ENCODE measurements around the gene EFNA1. TPM values are rescaled to one million over a fixed set of nuclear protein-coding genes. Genes with fewer than 3 reads are reported as not detected.

Gene EFNA1
- total and polyA plus RNA-seq, 2 of the 8 experiments (the other 6 are each of a cell fraction or from before 2014, with no cell fraction given), result 4.9 to 14.6 TPM

- Histone ChIP-seq H2AFZ (ENCODE audit: low read length) (no peak overlapping the region), H3K4me3 (ENCODE audit: extremely low read depth in 1 of 4, insufficient read depth in 2 of 4, low read depth in 3 of 4, low read length in 4 of 4) (no peak overlapping the region), H4K91ac (replicated peaks; ENCODE audit: insufficient read length, low read length) (no peak overlapping the region), H4K8ac (ENCODE audit: extremely low read depth, insufficient read depth, low read length) (no peak overlapping the region), H3K56ac (replicated peaks; ENCODE audit: insufficient read length, low read depth, low read length) (no peak overlapping the region), H4K5ac (ENCODE audit: insufficient read length, low read depth, low read length) (no peak overlapping the region), H2AK5ac (ENCODE audit: low read depth, low read length) (no peak overlapping the region), H3K79me1 (ENCODE audit: low read depth, low read length) (no peaks in the 10 kb centered on the region), H2BK120ac (replicated peaks; ENCODE audit: low read depth, low read length) (no peak overlapping the region), H2BK20ac (ENCODE audit: low read length) (no peak overlapping the region), H2BK12ac (ENCODE audit: low read depth, low read length) (no peak overlapping the region), H3K4me1 (replicated peaks in 1 of 4; ENCODE audit: control insufficient read depth in 3 of 4, insufficient read depth in 4 of 4, low read length in 3 of 4) (peaks cover 4 to 20% (median 11%) of the 10 kb centered on the region in 4 experiments), H3K9me3 (ENCODE audit: insufficient read depth in 2 of 2, low read depth in 1 of 2, low read length in 1 of 2) (no peaks in the 10 kb centered on the region), H3K23me2 (ENCODE audit: low read depth, low read length) (no peaks in the 10 kb centered on the region; the same call in 1 of the 2 replicates), H3K4me2 (ENCODE audit: insufficient read depth in 1 of 2, low read depth in 2 of 2, low read length in 2 of 2) (no peak overlapping the region), H4K20me1 (replicated peaks in 1 of 2; ENCODE audit: control insufficient read depth in 1 of 2, insufficient read depth in 2 of 2, low read length in 2 of 2) (peaks cover 0 to 3% of the 10 kb centered on the region in 2 experiments), H2BK5ac (ENCODE audit: low read depth, low read length) (peak overlapping the region; percentile 60; the same call in 1 of the 2 replicates), H3K14ac (ENCODE audit: insufficient read length) (no peak overlapping the region), H3K4ac (replicated peaks; ENCODE audit: insufficient read length, low read depth, low read length) (no peak overlapping the region), H3K27ac (ENCODE audit: low read depth, low read length) (no peak overlapping the region), H3K36me3 (ENCODE audit: control insufficient read depth in 2 of 4, insufficient read depth in 4 of 4, low read length in 3 of 4) (peaks cover 0 to 22% (median 14%) of the 10 kb centered on the region in 4 experiments; a peak in 7 of 8 replicates), H3K27me3 (replicated peaks in 1 of 4; ENCODE audit: control insufficient read depth in 3 of 4, extremely low read depth in 1 of 4, insufficient read depth in 3 of 4, low read length in 3 of 4) (no peaks in the 10 kb centered on the region), H2BK15ac (ENCODE audit: low read length) (no peak overlapping the region), H3K23ac (ENCODE audit: insufficient read length) (no peak overlapping the region), H3K9ac (replicated peaks in 1 of 4; ENCODE audit: extremely low read depth in 1 of 4, low read depth in 3 of 4, low read length in 3 of 4) (no peak overlapping the region), H3K18ac (ENCODE audit: extremely low read depth, low read length) (no peak overlapping the region), H3K79me2 (ENCODE audit: control insufficient read depth in 1 of 2, insufficient read depth in 2 of 2, low read length in 2 of 2) (no peaks in the 10 kb centered on the region)
- ChIA-PET POLR2A (ENCODE audit: partially characterized antibody) (interaction anchor here (1.2 to 20.5 kb wide), 4 partner anchors 10 to 67 kb away, joined by 3 to 512 read pairs (median 30); partner anchors contain the start of genes KRTCAP2, MTX1, THBS3 and TRIM46), CTCF (ENCODE audit: partially characterized antibody) (interaction anchor here (0.9 to 6.1 kb wide), 6 partner anchors 9 to 123 kb away, joined by 3 to 38 read pairs (median 4); no protein-coding TSS in a partner anchor)
- no peak for DNase-seq (ENCODE audit: low read depth in 1 of 2, low spot score in 2 of 2)
- no peak for FAIRE-seq
- no peak for TF ChIP-seq EZH2 (IDR thresholded peaks at IDR 0.05; ENCODE audit: low read depth, low read length, severe bottlenecking)
- no peak for TF ChIP-seq PHF8 (conservative IDR thresholded peaks at IDR 0.05; ENCODE audit: low read depth, low read length)
- no peak for TF ChIP-seq JUN (IDR thresholded peaks at IDR 0.05; ENCODE audit: low read depth, low read length)
- TF ChIP-seq RXRA (IDR thresholded peaks at IDR 0.05; ENCODE audit: insufficient read depth, low read depth, low read length), result no peak
- no peak for TF ChIP-seq TEAD4 (IDR thresholded peaks at IDR 0.05; ENCODE audit: low read depth, low read length)
- no peak for TF ChIP-seq SP4 (IDR thresholded peaks at IDR 0.05; ENCODE audit: low read length)
- TF ChIP-seq SIX5 (IDR thresholded peaks at IDR 0.05; ENCODE audit: low read depth, low read length), result no peak
- TF ChIP-seq POLR2A (IDR thresholded peaks at IDR 0.05; ENCODE audit: control extremely low read depth in 1 of 2, low read depth in 2 of 2, low read length in 2 of 2), result no peak
- TF ChIP-seq FOSL1 (IDR thresholded peaks at IDR 0.05; ENCODE audit: insufficient read depth, low read depth, low read length), result no peak
- TF ChIP-seq CHD1 (IDR thresholded peaks at IDR 0.05; ENCODE audit: low read depth, low read length), result no peak
- no peak for TF ChIP-seq ASH2L (IDR thresholded peaks at IDR 0.05; ENCODE audit: low read length)
- WGBS, 2 experiments (ENCODE audit: extremely low coverage in 1 of 2, insufficient coverage in 1 of 2, insufficient read length in 1 of 2, insufficient replicate concordance in 2 of 2, low coverage in 1 of 2, low lambda C conversion rate in 2 of 2, missing lambda C conversion rate in 1 of 2), result 82% methylated on average over 4 of the region's 4 CpGs; no CpG with 5 or more reads in 1 of the 2 experiments
Measured at GRCh38 chr1:155184351-155184811, 56.7 kb downstream of the EFNA1 start.

Data from H1 (cell line).